Lower leg skin (tissue), 4 donors: ENCODE data around the gene PALLD. TPM values are rescaled to one million over a fixed set of nuclear protein-coding genes. Genes with fewer than 3 reads are reported as not detected.

Experiments
- DNase-seq, 2 donors: peaks; one replicate each; pipeline ENCODE4 v3.0.0-alpha.2; 2019; ENCODE audit warnings: low spot score in 2 of 2
- H3K4me3 ChIP-seq: fragments of 200-600 bp; sonication (generic); 2 replicates; pipeline ENCODE4 v1.5.1; 2017; ENCODE audit warnings: mild to moderate bottlenecking, low read depth; ENCODE audit not compliant: poor library complexity, severe bottlenecking
- CTCF ChIP-seq, 3 donors: fragments of 450-650 bp; IDR thresholded peaks; one replicate each; pipeline ENCODE4 v1.5.1; 2016; ENCODE audit warnings: antibody characterized with exemption in 3 of 3, mild to moderate bottlenecking in 3 of 3, moderate library complexity in 2 of 3
- POLR2A ChIP-seq, 2 donors: fragments of 450-650 bp; IDR thresholded peaks; one replicate each; pipeline ENCODE4 v1.6.1; 2016 to 2017; ENCODE audit warnings: antibody characterized with exemption in 2 of 2, mild to moderate bottlenecking in 1 of 2, moderate library complexity in 1 of 2
- WGBS, 2 donors: methylation state at CpG; one replicate each; pipeline ENCODE4 v1.1.5; 2018; 5-methylcytosine and 5-hydroxymethylcytosine counted together
- intact Hi-C: fragments of 100-400 bp; cut with DNase I; formaldehyde crosslinking; loops from one replicate; pipeline ENCODE4 v1.15.0; 2023; ENCODE audit warnings: low total_unique reads
- total RNA-seq, 4 donors: library from RNA; depleted of rRNA; stranded (reverse); fragments of >200 nt; gene quantifications; one replicate each; pipeline ENCODE4 v1.1.0, GENCODE V29; 2016

Gene PALLD
- total RNA-seq, 4 donors from 2014 or later, result 46.1 to 103 (median 77.6) TPM

- H3K4me3 ChIP-seq, result no peak overlapping the region
- WGBS, 2 donors, result 49 to 61% methylated on average over 4 of the region's 4 CpGs
- no peak for DNase-seq
- TF ChIP-seq POLR2A (IDR thresholded peaks at IDR 0.05) (no peak), CTCF (IDR thresholded peaks at IDR 0.05) (no peak)
- intact Hi-C loops, result no loop called here
These were observed 115.7 kb downstream of the PALLD start for GRCh38 chr4:168612450-168613135.

GRCh38 chr4:168613869-168614268, 117.0 kb downstream of the PALLD start:
- H3K4me3 ChIP-seq, result no peak overlapping the region
- intact Hi-C loops, result no loop called here
- 91 to 92% methylated on average over 5 of the region's 5 CpGs for WGBS, 2 donors
- no peak for DNase-seq
- TF ChIP-seq CTCF (IDR thresholded peaks at IDR 0.05) (no peak), POLR2A (IDR thresholded peaks at IDR 0.05) (no peak)

- no peak for DNase-seq
- intact Hi-C loops, result no loop called here
- H3K4me3 ChIP-seq, result no peak overlapping the region
- WGBS, 2 donors, result 86 to 90% methylated on average over 4 of the region's 4 CpGs
- TF ChIP-seq POLR2A (IDR thresholded peaks at IDR 0.05) (no peak), CTCF (IDR thresholded peaks at IDR 0.05) (no peak)
These were observed 117.6 kb downstream of the PALLD start for GRCh38 chr4:168614281-168615057.

GRCh38 chr4:168615294-168616065, 118.6 kb downstream of the PALLD start:
- H3K4me3 ChIP-seq, result no peak overlapping the region
- TF ChIP-seq CTCF (IDR thresholded peaks at IDR 0.05) (no peak), POLR2A (IDR thresholded peaks at IDR 0.05) (no peak)
- intact Hi-C loops, result no loop called here
- no peak for DNase-seq
- 65 to 66% methylated on average over 5 of the region's 5 CpGs for WGBS, 2 donors

- intact Hi-C loops, result no loop called here
- no peak for DNase-seq
- H3K4me3 ChIP-seq, result no peak overlapping the region
- TF ChIP-seq POLR2A (IDR thresholded peaks at IDR 0.05) (no peak), CTCF (IDR thresholded peaks at IDR 0.05) (no peak)
- 92 to 94% methylated on average over 8 of the region's 8 CpGs for WGBS, 2 donors
These were observed 121.9 kb downstream of the PALLD start for GRCh38 chr4:168618577-168619265.
